OCI-LY7 (cell line): ENCODE data around the gene ZBTB44.

Source experiments
- CTCF ChIP-seq: fragments of 200-600 bp; sonication (generic); conservative IDR thresholded peaks from 2 replicates; pipeline ENCODE4 v1.5.1; 2014; ENCODE audit warnings: mild to moderate bottlenecking, antibody characterized with exemption, low read length, moderate library complexity, mixed read lengths
- EZH2phosphoT487 ChIP-seq: fragments of 200-600 bp; sonication (generic); IDR thresholded peaks from 2 replicates; pipeline ENCODE4 v1.6.1; 2018; ENCODE audit warnings: low read depth, borderline replicate concordance, mild to moderate bottlenecking, mixed run types, antibody characterized with exemption, low read length, moderate library complexity, mixed read lengths

GRCh38 chr11:130199792-130200191, 114.9 kb downstream of the ZBTB44 start:
- TF ChIP-seq CTCF (no peak), EZH2phosphoT487 (no peak)
